A549 (cell line): ENCODE measurements around the gene GOT1.

Experiments used
- BCL3 ChIP-seq: fragments of >200 bp; sonication (Bioruptor Twin); formaldehyde crosslinking; IDR thresholded peaks from 3 replicates; pipeline ENCODE4 v1.6.1; 2016
- BHLHE40 ChIP-seq: IDR thresholded peaks from 2 replicates; pipeline ENCODE4 v1.6.1; 2012; ENCODE audit warnings: low read depth, low read length, inconsistent platforms
- CHD2 ChIP-seq: fragments of 150-350 bp; IDR thresholded peaks from 2 replicates; pipeline ENCODE4 v1.6.1; 2014; ENCODE audit warnings: low read length; ENCODE audit not compliant: partially characterized antibody
- CTCF ChIP-seq: fragments of >200 bp; sonication (Bioruptor Twin); formaldehyde crosslinking; IDR thresholded peaks from 3 replicates; pipeline ENCODE4 v1.5.1; 2016
- FOSL2 ChIP-seq, 2 experiments: fragments of 450-650 bp in 1 of 2; fragments of >200 bp in 1 of 2; sonication (Bioruptor Twin) in 1 of 2; formaldehyde crosslinking; IDR thresholded peaks; 2 replicates each; pipeline versions ENCODE4 v1.5.0 to v1.6.1; 2016 to 2020; ENCODE audit warnings: mild to moderate bottlenecking in 1 of 2, moderate library complexity in 1 of 2
- NR3C1 ChIP-seq: fragments of >200 bp; sonication (Bioruptor Twin); formaldehyde crosslinking; IDR thresholded peaks from 3 replicates; pipeline ENCODE4 v1.6.1; 2017
- POLR2A ChIP-seq: IDR thresholded peaks from 2 replicates; pipeline ENCODE4 v1.6.1; 2012; ENCODE audit warnings: mild to moderate bottlenecking, low read length
- TF ChIP-seq, protein P1 (sequence below): fragments of 200-600 bp; sonication (generic); IDR thresholded peaks from 2 replicates; pipeline ENCODE4 v1.6.1; 2016; ENCODE audit warnings: antibody characterized with exemption, mild to moderate bottlenecking, moderate library complexity

DNA sequence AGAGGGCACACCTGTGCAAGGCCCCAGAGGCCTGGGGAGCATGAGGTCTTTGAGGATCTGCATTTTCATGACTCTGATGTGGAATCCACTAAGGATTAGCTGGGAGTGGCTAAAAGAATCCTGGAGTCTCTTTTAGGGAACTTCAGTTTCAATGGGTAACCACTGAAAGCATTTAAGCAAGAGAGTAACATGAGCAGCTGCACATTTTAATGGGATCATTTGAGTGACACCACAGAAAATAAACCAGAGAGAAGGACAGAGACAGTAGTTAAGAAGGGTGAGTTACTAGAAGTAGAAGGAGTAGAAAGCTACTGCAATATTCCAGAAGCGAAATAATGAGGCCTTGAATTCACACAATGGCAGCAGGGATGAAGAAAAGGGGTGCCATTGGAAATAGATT lies 5.2 kb downstream of the GOT1 start:
- TF ChIP-seq FOSL2 (IDR thresholded peaks at IDR 0.05) (no peak), FOSL2 (CRISPR knock-in tag; IDR thresholded peaks at IDR 0.05) (no peak), NR3C1 (no peak), BCL3 (no peak), CTCF (no peak), POLR2A (no peak), CHD2 (no peak), BHLHE40 (no peak)
- TF ChIP-seq, protein P1, sequence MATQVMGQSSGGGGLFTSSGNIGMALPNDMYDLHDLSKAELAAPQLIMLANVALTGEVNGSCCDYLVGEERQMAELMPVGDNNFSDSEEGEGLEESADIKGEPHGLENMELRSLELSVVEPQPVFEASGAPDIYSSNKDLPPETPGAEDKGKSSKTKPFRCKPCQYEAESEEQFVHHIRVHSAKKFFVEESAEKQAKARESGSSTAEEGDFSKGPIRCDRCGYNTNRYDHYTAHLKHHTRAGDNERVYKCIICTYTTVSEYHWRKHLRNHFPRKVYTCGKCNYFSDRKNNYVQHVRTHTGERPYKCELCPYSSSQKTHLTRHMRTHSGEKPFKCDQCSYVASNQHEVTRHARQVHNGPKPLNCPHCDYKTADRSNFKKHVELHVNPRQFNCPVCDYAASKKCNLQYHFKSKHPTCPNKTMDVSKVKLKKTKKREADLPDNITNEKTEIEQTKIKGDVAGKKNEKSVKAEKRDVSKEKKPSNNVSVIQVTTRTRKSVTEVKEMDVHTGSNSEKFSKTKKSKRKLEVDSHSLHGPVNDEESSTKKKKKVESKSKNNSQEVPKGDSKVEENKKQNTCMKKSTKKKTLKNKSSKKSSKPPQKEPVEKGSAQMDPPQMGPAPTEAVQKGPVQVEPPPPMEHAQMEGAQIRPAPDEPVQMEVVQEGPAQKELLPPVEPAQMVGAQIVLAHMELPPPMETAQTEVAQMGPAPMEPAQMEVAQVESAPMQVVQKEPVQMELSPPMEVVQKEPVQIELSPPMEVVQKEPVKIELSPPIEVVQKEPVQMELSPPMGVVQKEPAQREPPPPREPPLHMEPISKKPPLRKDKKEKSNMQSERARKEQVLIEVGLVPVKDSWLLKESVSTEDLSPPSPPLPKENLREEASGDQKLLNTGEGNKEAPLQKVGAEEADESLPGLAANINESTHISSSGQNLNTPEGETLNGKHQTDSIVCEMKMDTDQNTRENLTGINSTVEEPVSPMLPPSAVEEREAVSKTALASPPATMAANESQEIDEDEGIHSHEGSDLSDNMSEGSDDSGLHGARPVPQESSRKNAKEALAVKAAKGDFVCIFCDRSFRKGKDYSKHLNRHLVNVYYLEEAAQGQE, result no peak
